A549 (cell line): ENCODE data around the gene ADAMTS1. TPM values are rescaled to one million over a fixed set of nuclear protein-coding genes. Genes with fewer than 3 reads are reported as not detected.

Source experiments
- ATAC-seq, 2 experiments: fragments of 200-7000 bp in 1 of 2; fragments of >200 bp in 1 of 2; cut with Nextera tagmentation in 1 of 2; cut with Tn5 transposase in 1 of 2; 3 replicates each; pipeline versions ENCODE4 v1.8.0 to v1.9.1; 2018 to 2020; ENCODE audit warnings: mild to moderate bottlenecking in 1 of 2, moderate library complexity in 1 of 2
- CTCF ChIA-PET: fragments of 300-600 bp; sonication (Branson Sonifier 250); formaldehyde crosslinking; extraction: SDS; loops from one replicate; lab custom pipeline; 2021; ENCODE audit warnings: antibody characterized with exemption, inconsistent platforms; lab: Yijun Ruan, JAX
- POLR2A ChIA-PET: fragments of 350-600 bp; formaldehyde crosslinking; extraction: SDS; loops from one replicate; lab custom pipeline; 2021; ENCODE audit warnings: antibody characterized with exemption, inconsistent platforms; lab: Yijun Ruan, JAX
- DNase-seq, 2 experiments: peaks; one replicate each; pipeline versions ENCODE4 v3.0.0 to v3.0.0-alpha.2; 2011 to 2016; ENCODE audit warnings: low read depth in 1 of 2, low spot score in 1 of 2
- FAIRE-seq: peaks from 2 replicates; lab custom pipeline; 2011; peaks lifted over from hg19 to GRCh38; lab: Jason Lieb, UNC
- H3K27ac ChIP-seq, 2 experiments: fragments of >200 bp; sonication (Bioruptor Twin); formaldehyde crosslinking; 3 replicates each; pipeline ENCODE4 v1.5.1; 2016 to 2017
- H3K4me1 ChIP-seq: fragments of >200 bp; sonication (Bioruptor Twin); formaldehyde crosslinking; 3 replicates; pipeline ENCODE4 v1.6.1; 2016
- H3K4me2 ChIP-seq: fragments of >200 bp; sonication (Bioruptor Twin); formaldehyde crosslinking; 3 replicates; pipeline ENCODE4 v1.6.1; 2016
- H3K4me3 ChIP-seq: fragments of >200 bp; sonication (Bioruptor Twin); formaldehyde crosslinking; 3 replicates; pipeline ENCODE4 v1.5.1; 2016
- H3K9me3 ChIP-seq: fragments of >200 bp; sonication (Bioruptor Twin); formaldehyde crosslinking; 3 replicates; pipeline ENCODE4 v1.6.1; 2016
- ATOH8 ChIP-seq: fragments of 250-450 bp; sonication (Bioruptor Pico); IDR thresholded peaks from 2 replicates; pipeline ENCODE4 v1.5.0; 2020; ENCODE audit warnings: low read depth, mild to moderate bottlenecking, moderate library complexity
- BCL3 ChIP-seq: fragments of >200 bp; sonication (Bioruptor Twin); formaldehyde crosslinking; IDR thresholded peaks from 3 replicates; pipeline ENCODE4 v1.6.1; 2016
- CBX8 ChIP-seq: fragments of 200-600 bp; sonication (generic); IDR thresholded peaks from 2 replicates; pipeline ENCODE4 v1.6.1; 2016
- CEBPB ChIP-seq, 2 experiments: fragments of >200 bp in 1 of 2; sonication (Bioruptor Twin) in 1 of 2; formaldehyde crosslinking in 1 of 2; IDR thresholded peaks; 2 replicates each; pipeline ENCODE4 v1.6.1; 2012 to 2016
- EHF ChIP-seq: fragments of 250-450 bp; sonication (Bioruptor Pico); IDR thresholded peaks from 2 replicates; pipeline ENCODE4 v1.5.0; 2020; ENCODE audit warnings: mild to moderate bottlenecking
- EHMT2 ChIP-seq: fragments of 200-600 bp; sonication (generic); IDR thresholded peaks from 2 replicates; pipeline ENCODE4 v1.6.1; 2016; ENCODE audit warnings: antibody characterized with exemption, low read depth, mild to moderate bottlenecking, moderate library complexity
- ELK1 ChIP-seq: fragments of 150-350 bp; IDR thresholded peaks from 2 replicates; pipeline ENCODE4 v1.6.1; 2014; ENCODE audit warnings: low read depth, mild to moderate bottlenecking, low read length
- EP300 ChIP-seq, 2 experiments: fragments of >200 bp; sonication (Bioruptor Twin); formaldehyde crosslinking; IDR thresholded peaks; 2 replicates in 1 of 2; 3 replicates in 1 of 2; pipeline ENCODE4 v1.6.1; 2016 to 2017
- ESRRA ChIP-seq: fragments of 150-350 bp; IDR thresholded peaks from 2 replicates; pipeline ENCODE4 v1.6.1; 2014; ENCODE audit warnings: mild to moderate bottlenecking, low read length, borderline replicate concordance
- GATA3 ChIP-seq: IDR thresholded peaks from 2 replicates; pipeline ENCODE4 v1.6.1; 2012; ENCODE audit warnings: borderline replicate concordance
- HDAC2 ChIP-seq: fragments of 200-600 bp; sonication (generic); IDR thresholded peaks from 2 replicates; pipeline ENCODE4 v1.6.1; 2016
- HES2 ChIP-seq: fragments of >200 bp; sonication (Bioruptor Twin); formaldehyde crosslinking; IDR thresholded peaks from 2 replicates; pipeline ENCODE4 v1.6.1; 2016
- HOXA7 ChIP-seq: fragments of 250-450 bp; sonication (Bioruptor Pico); IDR thresholded peaks from 2 replicates; pipeline ENCODE4 v1.5.0; 2020; ENCODE audit warnings: mild to moderate bottlenecking, moderate library complexity
- JUN ChIP-seq, 2 experiments: fragments of >200 bp; sonication (Bioruptor Twin); formaldehyde crosslinking; IDR thresholded peaks; 2 replicates in 1 of 2; 3 replicates in 1 of 2; pipeline ENCODE4 v1.6.1; 2016 to 2017
- JUNB ChIP-seq: fragments of >200 bp; sonication (Bioruptor Twin); formaldehyde crosslinking; IDR thresholded peaks from 2 replicates; pipeline ENCODE4 v1.6.1; 2016
- KDM1A ChIP-seq: fragments of 200-600 bp; sonication (generic); IDR thresholded peaks from 2 replicates; pipeline ENCODE4 v1.6.1; 2016; ENCODE audit warnings: low read depth, mild to moderate bottlenecking
- MYC ChIP-seq: IDR thresholded peaks from 2 replicates; pipeline ENCODE4 v1.6.1; 2012; ENCODE audit warnings: mild to moderate bottlenecking, inconsistent platforms, low read length, improper control_type of control experiment, borderline replicate concordance
- NFE2L2 ChIP-seq: fragments of 150-350 bp; conservative IDR thresholded peaks from 2 replicates; pipeline ENCODE4 v1.6.1; 2014; ENCODE audit warnings: low read length
- NR3C1 ChIP-seq: fragments of >200 bp; sonication (Bioruptor Twin); formaldehyde crosslinking; IDR thresholded peaks from 3 replicates; pipeline ENCODE4 v1.6.1; 2017
- POLR2A ChIP-seq: IDR thresholded peaks from 2 replicates; pipeline ENCODE4 v1.6.1; 2012; ENCODE audit warnings: mild to moderate bottlenecking, low read length
- RAD21 ChIP-seq, 2 experiments: fragments of >200 bp in 1 of 2; sonication (Bioruptor Twin) in 1 of 2; formaldehyde crosslinking in 1 of 2; IDR thresholded peaks in 1 of 2; conservative IDR thresholded peaks in 1 of 2; 2 replicates in 1 of 2; 3 replicates in 1 of 2; pipeline ENCODE4 v1.6.1; 2012 to 2018; ENCODE audit warnings: inconsistent platforms in 1 of 2
- RARB ChIP-seq: fragments of 250-450 bp; sonication (Bioruptor Pico); IDR thresholded peaks from 2 replicates; pipeline ENCODE4 v1.8.0; 2021; ENCODE audit warnings: mild to moderate bottlenecking, moderate library complexity
- RCOR1 ChIP-seq: fragments of 150-350 bp; IDR thresholded peaks from 2 replicates; pipeline ENCODE4 v1.6.1; 2014; ENCODE audit warnings: antibody characterized with exemption, low read length, low read depth
- SMC3 ChIP-seq: fragments of >200 bp; sonication (Bioruptor Twin); formaldehyde crosslinking; IDR thresholded peaks from 3 replicates; pipeline ENCODE4 v1.6.1; 2018; ENCODE audit warnings: inconsistent platforms
- ZSCAN20 ChIP-seq: fragments of 250-450 bp; sonication (Bioruptor Pico); IDR thresholded peaks from 2 replicates; pipeline ENCODE4 v1.8.0; 2022; ENCODE audit warnings: mild to moderate bottlenecking, moderate library complexity
- WGBS: methylation state at CpG from one replicate; pipeline ENCODE4 v1.1.6; 2017; ENCODE audit errors: missing lambda C conversion rate; 5-methylcytosine and 5-hydroxymethylcytosine counted together
- polyA plus RNA-seq, 4 experiments: library from polyadenylated mRNA; depleted of rRNA in 3 of 4; stranded (reverse); fragments of >200 nt; fragmentation: RNase III in 1 of 4; extraction: RNeasy Plus Mini Kit Qiagen cat#74134 plus additional on column Dnase treatment in 1 of 4; gene quantifications; 2 replicates in 3 of 4; 3 replicates in 1 of 4; pipeline ENCODE4 v1.2.3, GENCODE V29; 2011 to 2017
- TF ChIP-seq, protein P1 (sequence below): fragments of 450-650 bp; IDR thresholded peaks from 2 replicates; pipeline ENCODE4 v1.6.1; 2014; ENCODE audit warnings: antibody characterized with exemption
- TF ChIP-seq, protein P2 (sequence below): IDR thresholded peaks from 2 replicates; pipeline ENCODE4 v1.6.1; 2012; ENCODE audit warnings: low read depth, borderline replicate concordance

ADAMTS1 gene
- polyA plus RNA-seq, 2 of the 4 experiments (the other 2 are of a cell fraction) = 0.17 TPM

GRCh38 chr21:26801498-26801897 is 43.7 kb downstream of the ADAMTS1 start (continued):
- no peak for TF ChIP-seq ELK1
- no peak for TF ChIP-seq MYC
- no peak for TF ChIP-seq BCL3
- no peak for TF ChIP-seq GATA3
- TF ChIP-seq SMC3 = no peak
- TF ChIP-seq ZSCAN20 (CRISPR knock-in tag) = no peak
- TF ChIP-seq, protein P1, sequence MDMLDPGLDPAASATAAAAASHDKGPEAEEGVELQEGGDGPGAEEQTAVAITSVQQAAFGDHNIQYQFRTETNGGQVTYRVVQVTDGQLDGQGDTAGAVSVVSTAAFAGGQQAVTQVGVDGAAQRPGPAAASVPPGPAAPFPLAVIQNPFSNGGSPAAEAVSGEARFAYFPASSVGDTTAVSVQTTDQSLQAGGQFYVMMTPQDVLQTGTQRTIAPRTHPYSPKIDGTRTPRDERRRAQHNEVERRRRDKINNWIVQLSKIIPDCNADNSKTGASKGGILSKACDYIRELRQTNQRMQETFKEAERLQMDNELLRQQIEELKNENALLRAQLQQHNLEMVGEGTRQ = no peak

DNA sequence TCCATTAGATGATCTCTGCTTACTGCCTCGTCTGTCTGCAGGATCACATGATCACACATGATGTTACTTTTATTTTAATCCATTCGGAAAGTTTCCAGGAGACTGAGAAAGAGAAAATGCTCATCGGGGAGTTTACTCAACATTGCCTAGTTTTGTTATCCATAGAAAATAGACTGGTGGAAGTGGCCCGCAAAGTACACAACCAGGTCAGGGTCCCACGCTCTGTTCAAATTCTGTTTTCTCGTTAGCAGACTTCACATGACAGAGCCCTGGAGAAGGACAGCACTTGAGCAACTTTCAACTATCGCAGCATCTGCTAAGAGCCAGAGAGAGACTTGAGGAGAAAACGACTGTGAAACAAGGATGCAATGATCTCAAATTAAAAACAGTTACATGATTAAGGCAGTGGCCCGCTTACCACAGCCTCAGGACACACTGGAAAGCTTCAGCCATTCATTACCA is 44.2 kb downstream of the ADAMTS1 start:
- Histone ChIP-seq H3K4me2 (no peak overlapping the region), H3K4me3 (no peak overlapping the region), H3K9me3 (no peaks in the 10 kb centered on the region), H3K4me1 (no peaks in the 10 kb centered on the region), H3K27ac (no peak overlapping the region)
- 48% methylated on average over 9 of the region's 9 CpGs for WGBS
- DNase-seq (no peak), FAIRE-seq (no peak), ATAC-seq (no peak)
- CTCF ChIA-PET = no interaction called here
- POLR2A ChIA-PET = no interaction called here
- TF ChIP-seq RAD21 (conservative IDR thresholded peaks at IDR 0.05 in 1 of 2, IDR thresholded peaks at IDR 0.05 in 1 of 2) (no peak), POLR2A (no peak), NFE2L2 (no peak), CEBPB (IDR thresholded peaks at IDR 0.05) (no peak)
- TF ChIP-seq, protein P2, sequence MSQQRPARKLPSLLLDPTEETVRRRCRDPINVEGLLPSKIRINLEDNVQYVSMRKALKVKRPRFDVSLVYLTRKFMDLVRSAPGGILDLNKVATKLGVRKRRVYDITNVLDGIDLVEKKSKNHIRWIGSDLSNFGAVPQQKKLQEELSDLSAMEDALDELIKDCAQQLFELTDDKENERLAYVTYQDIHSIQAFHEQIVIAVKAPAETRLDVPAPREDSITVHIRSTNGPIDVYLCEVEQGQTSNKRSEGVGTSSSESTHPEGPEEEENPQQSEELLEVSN = no peak

- Histone ChIP-seq H3K4me3 (no peak overlapping the region), H3K27ac (no peak overlapping the region), H3K4me1 (no peaks in the 10 kb centered on the region), H3K4me2 (no peak overlapping the region), H3K9me3 (no peaks in the 10 kb centered on the region)
- POLR2A ChIA-PET = no interaction called here
- CTCF ChIA-PET = no interaction called here
- FAIRE-seq (no peak), DNase-seq (no peak), ATAC-seq (no peak)
- 57% methylated on average over 2 of the region's 2 CpGs for WGBS
- TF ChIP-seq EHMT2 = no peak
- TF ChIP-seq HDAC2 = no peak
- TF ChIP-seq SMC3 = no peak
- no peak for TF ChIP-seq KDM1A
- TF ChIP-seq CBX8 = no peak
- TF ChIP-seq HOXA7 (CRISPR knock-in tag) = no peak
- no peak for TF ChIP-seq JUNB
Measured at GRCh38 chr21:26800455-26800854, 44.8 kb downstream of the ADAMTS1 start.

GRCh38 chr21:26800001-26800400 is 45.2 kb downstream of the ADAMTS1 start:
- no peaks in the 10 kb centered on the region for H3K9me3 ChIP-seq
- no peak overlapping the region for H3K4me2 ChIP-seq
- CTCF ChIA-PET = no interaction called here
- DNase-seq (no peak), FAIRE-seq (no peak), ATAC-seq (no peak)
- POLR2A ChIA-PET = no interaction called here
- H3K27ac ChIP-seq = no peak overlapping the region
- H3K4me3 ChIP-seq = no peak overlapping the region
- H3K4me1 ChIP-seq = no peaks in the 10 kb centered on the region
- WGBS = 16% methylated on average over 3 of the region's 3 CpGs
- TF ChIP-seq JUNB = no peak
- no peak for TF ChIP-seq RAD21 (conservative IDR thresholded peaks at IDR 0.05 in 1 of 2, IDR thresholded peaks at IDR 0.05 in 1 of 2)
- no peak for TF ChIP-seq NR3C1
- no peak for TF ChIP-seq HOXA7 (CRISPR knock-in tag)
- no peak for TF ChIP-seq ESRRA
- TF ChIP-seq EP300 (IDR thresholded peaks at IDR 0.05) = no peak
- no peak for TF ChIP-seq RARB (CRISPR knock-in tag)
- TF ChIP-seq ATOH8 (CRISPR knock-in tag) = no peak
- TF ChIP-seq RCOR1 = no peak
- TF ChIP-seq JUN (IDR thresholded peaks at IDR 0.05) = no peak
- TF ChIP-seq EHF = no peak
- TF ChIP-seq EHMT2 = no peak
- TF ChIP-seq HES2 = no peak
- TF ChIP-seq POLR2A = no peak
